ENCODE results near the gene SPTB. TPM values are rescaled to one million over a fixed set of nuclear protein-coding genes. Genes with fewer than 3 reads are reported as not detected.

Gene SPTB
- 1 to 10 TPM; 1.1 to 3.5 (median 1.4) TPM for total RNA-seq

DNA sequence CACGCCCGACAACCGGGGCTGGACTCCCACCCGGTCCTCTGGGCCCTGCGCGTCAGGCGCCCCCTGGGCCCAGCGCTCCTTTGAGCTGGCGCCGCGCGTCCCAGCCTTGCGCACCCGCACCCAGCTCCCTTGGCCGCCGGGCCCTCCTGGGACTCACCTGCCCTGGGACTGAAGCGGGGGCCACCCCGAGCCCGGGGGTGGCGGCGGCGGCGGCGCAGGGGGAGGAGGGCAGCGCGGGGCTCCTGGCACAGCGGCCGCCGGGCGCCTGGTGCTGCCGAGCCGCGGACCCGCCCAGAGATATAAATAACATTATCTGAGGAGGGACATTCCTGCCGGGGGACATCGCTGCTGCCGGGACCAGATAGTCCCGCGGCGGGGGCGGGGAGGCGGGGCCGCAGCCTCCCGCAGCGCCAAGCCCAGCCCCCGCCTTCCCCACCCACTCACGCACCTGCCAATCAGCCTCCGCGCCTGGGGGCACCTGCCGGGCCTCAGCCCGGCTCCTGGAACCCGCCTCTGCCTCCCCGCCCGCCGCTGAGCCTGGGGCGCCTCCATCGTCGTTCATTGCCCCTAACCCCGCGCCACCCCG is at the start of gene SPTB:
SPTB (minus strand) TSS at position 273 of the 586 bp plus-strand sequence. CDS start 56,813 bp downstream, outside the sequence.
- TF ChIP-seq, protein P1, sequence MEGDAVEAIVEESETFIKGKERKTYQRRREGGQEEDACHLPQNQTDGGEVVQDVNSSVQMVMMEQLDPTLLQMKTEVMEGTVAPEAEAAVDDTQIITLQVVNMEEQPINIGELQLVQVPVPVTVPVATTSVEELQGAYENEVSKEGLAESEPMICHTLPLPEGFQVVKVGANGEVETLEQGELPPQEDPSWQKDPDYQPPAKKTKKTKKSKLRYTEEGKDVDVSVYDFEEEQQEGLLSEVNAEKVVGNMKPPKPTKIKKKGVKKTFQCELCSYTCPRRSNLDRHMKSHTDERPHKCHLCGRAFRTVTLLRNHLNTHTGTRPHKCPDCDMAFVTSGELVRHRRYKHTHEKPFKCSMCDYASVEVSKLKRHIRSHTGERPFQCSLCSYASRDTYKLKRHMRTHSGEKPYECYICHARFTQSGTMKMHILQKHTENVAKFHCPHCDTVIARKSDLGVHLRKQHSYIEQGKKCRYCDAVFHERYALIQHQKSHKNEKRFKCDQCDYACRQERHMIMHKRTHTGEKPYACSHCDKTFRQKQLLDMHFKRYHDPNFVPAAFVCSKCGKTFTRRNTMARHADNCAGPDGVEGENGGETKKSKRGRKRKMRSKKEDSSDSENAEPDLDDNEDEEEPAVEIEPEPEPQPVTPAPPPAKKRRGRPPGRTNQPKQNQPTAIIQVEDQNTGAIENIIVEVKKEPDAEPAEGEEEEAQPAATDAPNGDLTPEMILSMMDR (IDR thresholded peaks at IDR 0.05): no peak
- DNase-seq (ENCODE audit: low spot score) (no peak), ATAC-seq (ENCODE audit: low FRiP score) (peak; percentile 80)

DNA sequence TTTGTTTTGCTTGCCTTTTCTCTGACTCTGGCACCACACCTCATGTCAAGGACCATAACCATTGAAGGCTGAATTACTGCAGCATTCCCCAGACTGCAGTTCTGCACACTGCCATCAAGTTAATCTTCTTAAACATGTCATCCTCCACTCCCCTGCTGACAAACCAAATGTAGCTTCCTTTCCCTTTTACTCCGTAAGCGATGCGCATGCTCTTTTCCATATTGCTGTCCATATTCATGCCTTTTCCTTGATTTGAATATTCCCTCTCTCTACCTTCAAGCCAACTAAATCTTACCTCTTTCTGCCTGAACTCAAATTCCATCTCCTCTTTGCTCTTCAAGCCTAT is 49.3 kb upstream of the SPTB start:
- ATAC-seq (ENCODE audit: low FRiP score) (no peak), DNase-seq (ENCODE audit: low spot score) (no peak)
- TF ChIP-seq, protein P1 (IDR thresholded peaks at IDR 0.05): no peak

DNA sequence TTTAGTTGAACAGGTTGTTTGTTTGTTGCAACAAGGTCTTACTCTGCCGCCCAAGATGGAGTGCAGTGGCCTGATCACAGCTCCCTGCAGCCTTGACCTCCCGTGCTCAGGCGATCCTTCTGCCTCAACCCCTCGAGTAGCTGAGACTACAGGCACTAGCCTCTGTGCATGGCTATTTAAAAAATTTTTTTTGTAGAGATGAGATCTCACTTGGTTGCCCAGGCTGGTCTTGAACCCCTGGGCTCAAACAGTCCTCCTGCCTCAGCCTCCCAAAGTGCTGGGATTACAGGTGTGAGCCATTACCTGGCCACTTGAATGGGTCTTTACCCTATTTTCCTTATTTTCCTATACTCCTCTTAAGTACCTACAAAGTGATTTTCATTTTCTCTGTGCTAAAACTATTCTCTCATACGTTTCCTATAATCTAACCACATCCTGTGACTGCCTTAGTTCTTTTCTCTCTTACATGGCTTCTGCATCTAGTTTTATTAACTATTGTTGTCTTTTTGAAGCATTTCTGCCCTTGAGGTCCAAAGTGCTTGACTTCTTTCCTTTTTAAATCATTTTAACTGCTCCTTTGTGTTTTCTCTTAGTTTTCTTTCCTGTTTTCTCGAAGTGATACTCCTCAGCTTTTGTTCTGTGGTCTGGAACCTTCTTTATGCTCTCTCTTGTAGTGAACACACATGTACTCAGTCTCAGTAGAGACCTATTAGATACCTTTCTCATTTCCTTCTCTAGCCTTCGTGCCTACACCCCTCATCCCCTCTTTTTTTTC is 48.7 kb upstream of the SPTB start:
- DNase-seq (ENCODE audit: low spot score): no peak
- TF ChIP-seq, protein P1 (IDR thresholded peaks at IDR 0.05): no peak
- ATAC-seq (ENCODE audit: low FRiP score): no peak

DNA sequence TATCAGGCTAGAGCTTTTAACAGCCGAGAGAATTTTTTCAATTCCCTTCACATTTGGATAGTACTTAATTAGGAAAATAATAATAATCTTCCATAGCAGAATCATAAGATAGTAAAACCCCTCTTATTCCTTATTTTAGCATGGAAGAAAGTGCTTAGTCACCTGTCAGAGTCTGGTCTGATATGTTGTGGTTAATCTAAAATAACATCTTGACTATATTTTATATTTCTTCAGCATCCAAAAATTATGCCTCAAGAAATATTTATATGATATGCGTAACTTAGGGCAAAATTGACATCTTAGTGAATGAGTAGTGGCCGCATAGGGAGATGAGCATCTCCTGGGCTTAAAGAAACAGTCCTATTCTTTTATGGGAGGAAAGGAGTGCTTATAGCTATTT is 47.3 kb upstream of the SPTB start:
- no peak for ATAC-seq (ENCODE audit: low FRiP score)

DNA sequence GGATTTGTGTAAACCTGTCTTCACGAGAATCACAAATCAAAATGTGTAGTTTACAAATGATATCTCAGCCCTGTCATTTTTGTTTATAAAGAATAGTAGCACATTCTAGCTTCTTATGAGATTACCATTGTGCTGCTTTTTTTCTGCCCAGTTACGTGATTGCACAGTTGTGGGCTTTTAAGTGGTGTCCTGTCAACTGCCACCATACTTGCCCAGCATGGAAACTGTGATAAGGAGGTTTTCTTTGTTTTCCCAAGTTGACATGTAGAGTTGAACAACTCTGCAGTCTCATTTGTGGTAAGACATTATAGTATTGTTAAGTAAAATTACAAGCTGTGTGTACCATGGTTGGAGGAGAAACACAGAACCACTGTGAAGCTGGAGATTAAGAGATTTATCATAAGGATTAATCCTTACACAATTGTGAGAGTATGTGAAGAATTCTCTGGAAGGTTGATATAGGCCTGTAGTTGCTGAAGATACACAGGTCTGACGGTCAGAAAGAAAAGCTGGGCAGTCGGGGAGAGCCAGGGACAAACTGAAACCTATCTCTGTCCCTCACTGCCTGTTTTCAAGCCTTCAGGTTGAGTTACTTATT is 46.8 kb upstream of the SPTB start:
- TF ChIP-seq, protein P1 (IDR thresholded peaks at IDR 0.05): no peak
- DNase-seq (ENCODE audit: low spot score): no peak
- ATAC-seq (ENCODE audit: low FRiP score): no peak

More for the DNA sequence above, 47.3 kb upstream of the SPTB start:
- no peak for DNase-seq (ENCODE audit: low spot score)
- TF ChIP-seq, protein P1 (IDR thresholded peaks at IDR 0.05): no peak

DNA sequence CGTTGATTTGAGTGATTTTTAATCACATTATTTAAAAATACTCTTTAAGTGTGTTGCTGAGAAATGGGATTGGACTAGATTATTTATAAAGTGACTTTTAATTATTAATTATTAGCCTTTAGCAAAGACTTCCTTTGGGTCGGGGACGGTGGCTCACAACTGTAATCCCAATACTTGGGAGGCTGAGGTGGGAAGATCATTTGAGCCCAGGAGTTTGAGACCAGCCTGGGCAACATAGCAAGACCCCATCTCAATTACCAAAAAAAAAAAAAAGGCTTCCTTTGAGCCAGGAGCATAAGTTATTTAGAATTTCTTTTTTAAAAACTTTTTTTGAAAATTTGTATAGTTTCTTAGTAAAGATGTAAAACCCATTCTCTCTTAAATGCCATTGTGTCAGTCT is 43.3 kb upstream of the SPTB start:
- TF ChIP-seq, protein P1 (IDR thresholded peaks at IDR 0.05): no peak
- no peak for DNase-seq (ENCODE audit: low spot score)

More for the DNA sequence above, 43.3 kb upstream of the SPTB start:
- no peak for ATAC-seq (ENCODE audit: low FRiP score)

All from omental fat pad (tissue), 4 donors.